Naive B cell (primary cell): ENCODE measurements around the gene IL17REL. TPM values are rescaled to one million over a fixed set of nuclear protein-coding genes. Genes with fewer than 3 reads are reported as not detected.

Experiments
- polyA plus RNA-seq, 6 donors: library from polyadenylated mRNA; unstranded; fragments of 300-500 nt; fragmentation: Illumina TruSeq; gene quantifications; one replicate each; pipeline ENCODE4 v1.2.3, GENCODE V29; 2021; ENCODE audit warnings: low read depth in 6 of 6

The IL17REL gene
- polyA plus RNA-seq, 6 donors from 2014 or later = not detected

Other genes with a start within 250 kb of the IL17REL start
- gene BRD1, start 184.9 kb downstream of the IL17REL start, polyA plus RNA-seq = 1 to 10 TPM in 5 of 6 donors, under 1 TPM in 1; 0.23 to 3.0 (median 1.8) TPM
- 10 to 100 TPM in 1 of 6 donors, 1 to 10 TPM in 5; 3.8 to 10.3 (median 6.1) TPM for gene ZBED4, start 158.9 kb downstream of the IL17REL start, polyA plus RNA-seq
- gene ALG12, start 94.3 kb downstream of the IL17REL start, polyA plus RNA-seq = 10 to 100 TPM; 10.1 to 17.5 (median 13.0) TPM
- 10 to 100 TPM; 21.9 to 33.8 (median 28.0) TPM for gene CRELD2, start 94.1 kb downstream of the IL17REL start, polyA plus RNA-seq
- gene PIM3, start 52.0 kb downstream of the IL17REL start, polyA plus RNA-seq = 10 to 100 TPM; 46.7 to 60.7 (median 55.0) TPM
- gene TTLL8, start 45.5 kb upstream of the IL17REL start, polyA plus RNA-seq = not detected
- gene MLC1, start 72.7 kb upstream of the IL17REL start, polyA plus RNA-seq = under 1 TPM in 3 of 6 donors, not detected in 3; 0.09 to 0.44 (median 0.15) TPM
- gene MOV10L1, start 77.2 kb upstream of the IL17REL start, polyA plus RNA-seq = not detected
- gene PANX2, start 158.0 kb upstream of the IL17REL start, polyA plus RNA-seq = under 1 TPM in 1 of 6 donors, not detected in 5; 0.08 TPM
- gene TRABD, start 173.1 kb upstream of the IL17REL start, polyA plus RNA-seq = 10 to 100 TPM in 5 of 6 donors, 1 to 10 TPM in 1; 9.4 to 22.6 (median 15.1) TPM
- 1 to 10 TPM; 2.9 to 6.8 (median 5.2) TPM for gene SELENOO, start 188.2 kb upstream of the IL17REL start, polyA plus RNA-seq
- 10 to 100 TPM; 11.6 to 23.2 (median 14.2) TPM for gene TUBGCP6, start 232.3 kb upstream of the IL17REL start, polyA plus RNA-seq
- gene HDAC10, start 238.5 kb upstream of the IL17REL start, polyA plus RNA-seq = 1 to 10 TPM; 4.6 to 8.2 (median 6.3) TPM
- under 1 TPM in 5 of 6 donors, not detected in 1; 0.04 to 0.19 (median 0.09) TPM for gene MAPK12, start 248.9 kb upstream of the IL17REL start, polyA plus RNA-seq